Activated naive CD8-positive, alpha-beta T cell treated with anti-CD3 and anti-CD28 coated beads, Interleukin-2, amount 10 ng/mL, durations not matched to agents 7 days and 5 days (primary cell): Measurements from ENCODE around the gene SELENOT. TPM values are rescaled to one million over a fixed set of nuclear protein-coding genes. Genes with fewer than 3 reads are reported as not detected.
"Not testable (repeated sequence)": the region's sequence is repeated elsewhere in the genome, so short reads cannot be mapped to it uniquely, and the experiment has no call there.

Experiments used
- ATAC-seq: fragments of 150-1000 bp; cut with Tn5 transposase; one replicate; pipeline ENCODE4 v1.10.0; 2021; ENCODE audit warnings: low read depth, moderate library complexity
- POLR2A ChIA-PET: fragments of 350-600 bp; sonication (Branson Sonifier 250); formaldehyde crosslinking; loops from one replicate; lab custom pipeline; 2021; ENCODE audit warnings: antibody characterized with exemption; lab: Charles Lee
- DNase-seq: peaks from one replicate; pipeline ENCODE4 v3.0.0; 2021
- H3K27ac Mint-ChIP-seq: one replicate; pipeline ENCODE4 v1.8.0; 2022; ENCODE audit warnings: mild to moderate bottlenecking, mixed read lengths
- H3K27me3 Mint-ChIP-seq: one replicate; pipeline ENCODE4 v1.8.0; 2022; ENCODE audit warnings: mild to moderate bottlenecking, moderate library complexity, mixed read lengths
- H3K36me3 Mint-ChIP-seq: one replicate; pipeline ENCODE4 v1.8.0; 2021; ENCODE audit warnings: mild to moderate bottlenecking, mixed read lengths
- H3K4me1 Mint-ChIP-seq: one replicate; pipeline ENCODE4 v1.8.0; 2021; ENCODE audit warnings: mixed read lengths
- H3K4me3 Mint-ChIP-seq: one replicate; pipeline ENCODE4 v1.8.0; 2022; ENCODE audit warnings: mild to moderate bottlenecking, moderate library complexity, mixed read lengths
- H3K9me3 Mint-ChIP-seq: one replicate; pipeline ENCODE4 v1.8.0; 2021; ENCODE audit warnings: mixed read lengths
- total RNA-seq, 2 experiments: library from RNA; stranded (reverse); gene quantifications; one replicate each; pipeline ENCODE4 v1.2.3, GENCODE V29; 2021

SELENOT gene
- total RNA-seq, 2 experiments from 2014 or later = 92.5 to 94.2 TPM

- Mint-ChIP-seq H3K36me3 (peaks cover 14% of the 10 kb centered on the region), H3K27me3 (no peaks in the 10 kb centered on the region), H3K4me3 (no peak overlapping the region), H3K4me1 (peaks cover 5% of the 10 kb centered on the region), H3K27ac (no peak overlapping the region), H3K9me3 (no peaks in the 10 kb centered on the region)
- ATAC-seq = no peak
- POLR2A ChIA-PET = interaction anchor here (1.4 to 2.6 kb wide), 2 partner anchors 9 to 48 kb away, joined by 3 to 8 read pairs; partner anchors contain the start of genes EIF2A, SELENOT and SERP1
- no peak for DNase-seq
Measured at GRCh38 chr3:150594150-150594549, 9.0 kb upstream of the SELENOT start.

GRCh38 chr3:150597646-150598045 is 5.5 kb upstream of the SELENOT start:
- H3K27me3 Mint-ChIP-seq = no peaks in the 10 kb centered on the region
- no peak overlapping the region for H3K4me3 Mint-ChIP-seq
- peaks cover 21% of the 10 kb centered on the region for H3K4me1 Mint-ChIP-seq
- no peaks in the 10 kb centered on the region for H3K9me3 Mint-ChIP-seq
- no peak overlapping the region for H3K27ac Mint-ChIP-seq
- ATAC-seq (no peak), DNase-seq (no peak)
- H3K36me3 Mint-ChIP-seq = peaks cover 22% of the 10 kb centered on the region
- POLR2A ChIA-PET = no interaction called here

GRCh38 chr3:150599611-150600297 is 3.4 kb upstream of the SELENOT start:
- Mint-ChIP-seq H3K27ac (no peak overlapping the region), H3K4me1 (peaks cover 21% of the 10 kb centered on the region), H3K36me3 (peaks cover 20% of the 10 kb centered on the region), H3K4me3 (no peak overlapping the region), H3K9me3 (no peaks in the 10 kb centered on the region), H3K27me3 (no peaks in the 10 kb centered on the region)
- POLR2A ChIA-PET = no interaction called here
- no peak for DNase-seq
- no peak for ATAC-seq

- Mint-ChIP-seq H3K4me1 (peaks cover 26% of the 10 kb centered on the region), H3K36me3 (peaks cover 24% of the 10 kb centered on the region), H3K4me3 (peak overlapping the region; percentile 85)
- ATAC-seq, H3K27me3 Mint-ChIP-seq, H3K9me3 Mint-ChIP-seq, DNase-seq, POLR2A ChIA-PET, H3K27ac Mint-ChIP-seq: not testable (repeated sequence)
Measured at GRCh38 chr3:150600647-150601530, 2.2 kb upstream of the SELENOT start.

- H3K4me3 Mint-ChIP-seq = peak overlapping the region; percentile 88
- H3K27me3 Mint-ChIP-seq = no peaks in the 10 kb centered on the region
- H3K36me3 Mint-ChIP-seq = peaks cover 32% of the 10 kb centered on the region
- H3K9me3 Mint-ChIP-seq = no peaks in the 10 kb centered on the region
- POLR2A ChIA-PET = interaction anchor here (0.6 to 3.5 kb wide), 28 partner anchors 9 to 194 kb away, joined by 3 to 51 read pairs (median 4); partner anchors contain the start of genes EIF2A, ERICH6, SERP1 and SIAH2
- DNase-seq = no peak
- peak overlapping the region; percentile 92 for H3K27ac Mint-ChIP-seq
- peak; percentile 30 for ATAC-seq
- H3K4me1 Mint-ChIP-seq = peaks cover 42% of the 10 kb centered on the region
Measured at GRCh38 chr3:150602426-150603152, 532 bp upstream of the SELENOT start.

GRCh38 chr3:150603980-150604319 is 829 bp downstream of the SELENOT start:
- peaks cover 49% of the 10 kb centered on the region for H3K4me1 Mint-ChIP-seq
- DNase-seq = no peak
- no peaks in the 10 kb centered on the region for H3K27me3 Mint-ChIP-seq
- no peak for ATAC-seq
- H3K36me3 Mint-ChIP-seq = peaks cover 34% of the 10 kb centered on the region
- H3K27ac Mint-ChIP-seq = peak overlapping the region; percentile 92
- POLR2A ChIA-PET = interaction anchor here (0.9 to 3.5 kb wide), 6 partner anchors 35 to 195 kb away, joined by 4 to 51 read pairs (median 10); partner anchors contain the start of genes EIF2A, ERICH6, SERP1 and SIAH2
- H3K9me3 Mint-ChIP-seq = no peaks in the 10 kb centered on the region
- H3K4me3 Mint-ChIP-seq = peak overlapping the region; percentile 88

- H3K9me3 Mint-ChIP-seq = no peaks in the 10 kb centered on the region
- peaks cover 31% of the 10 kb centered on the region for H3K36me3 Mint-ChIP-seq
- H3K27me3 Mint-ChIP-seq = no peaks in the 10 kb centered on the region
- ATAC-seq = no peak
- H3K27ac Mint-ChIP-seq = peak overlapping the region; percentile 50
- no peak for DNase-seq
- POLR2A ChIA-PET = interaction anchor here (0.6 to 1.9 kb wide), 8 partner anchors 14 to 157 kb away, joined by 3 to 11 read pairs (median 4); partner anchors contain the start of genes EIF2A, ERICH6, SERP1 and SIAH2
- peaks cover 56% of the 10 kb centered on the region for H3K4me1 Mint-ChIP-seq
- H3K4me3 Mint-ChIP-seq = peak overlapping the region; percentile 59
Measured at GRCh38 chr3:150605998-150606641, 3.0 kb downstream of the SELENOT start.

GRCh38 chr3:150607267-150608065 is 4.3 kb downstream of the SELENOT start:
- DNase-seq = no peak
- H3K4me1 Mint-ChIP-seq = peaks cover 46% of the 10 kb centered on the region
- peaks cover 33% of the 10 kb centered on the region for H3K36me3 Mint-ChIP-seq
- no peaks in the 10 kb centered on the region for H3K27me3 Mint-ChIP-seq
- POLR2A ChIA-PET = interaction anchor here (1.3 kb wide), 1 partner anchor 154 kb away, joined by 3 read pairs; no protein-coding TSS in a partner anchor
- no peak for ATAC-seq
- H3K4me3 Mint-ChIP-seq = no peak overlapping the region
- H3K9me3 Mint-ChIP-seq = no peaks in the 10 kb centered on the region
- H3K27ac Mint-ChIP-seq = no peak overlapping the region

GRCh38 chr3:150609988-150610387 is 6.9 kb downstream of the SELENOT start:
- ATAC-seq (no peak), DNase-seq (no peak)
- Mint-ChIP-seq H3K4me1 (peaks cover 64% of the 10 kb centered on the region), H3K36me3 (peaks cover 48% of the 10 kb centered on the region), H3K27me3 (no peaks in the 10 kb centered on the region), H3K9me3 (no peaks in the 10 kb centered on the region), H3K27ac (no peak overlapping the region), H3K4me3 (peak overlapping the region; percentile 30)
- POLR2A ChIA-PET = no interaction called here

- no peaks in the 10 kb centered on the region for H3K9me3 Mint-ChIP-seq
- POLR2A ChIA-PET = interaction anchor here (0.5 to 0.9 kb wide), 2 partner anchors 9 to 1479 kb away, joined by 3 read pairs; no protein-coding TSS in a partner anchor
- H3K4me1 Mint-ChIP-seq = peaks cover 60% of the 10 kb centered on the region
- peaks cover 48% of the 10 kb centered on the region for H3K36me3 Mint-ChIP-seq
- no peak overlapping the region for H3K27ac Mint-ChIP-seq
- ATAC-seq = no peak
- H3K4me3 Mint-ChIP-seq = no peak overlapping the region
- no peak for DNase-seq
- H3K27me3 Mint-ChIP-seq = no peaks in the 10 kb centered on the region
Measured at GRCh38 chr3:150610785-150611184, 7.7 kb downstream of the SELENOT start.

- no peak for DNase-seq
- Mint-ChIP-seq H3K36me3 (peaks cover 42% of the 10 kb centered on the region), H3K27ac (no peak overlapping the region), H3K4me1 (peaks cover 52% of the 10 kb centered on the region), H3K4me3 (no peak overlapping the region), H3K27me3 (no peaks in the 10 kb centered on the region), H3K9me3 (no peaks in the 10 kb centered on the region)
- no peak for ATAC-seq
- POLR2A ChIA-PET = interaction anchor here (1.1 to 1.2 kb wide), 2 partner anchors 9 to 65 kb away, joined by 3 to 4 read pairs; partner anchors contain the start of gene SERP1
Measured at GRCh38 chr3:150611666-150612065, 8.5 kb downstream of the SELENOT start.

GRCh38 chr3:150612494-150612893 is 9.4 kb downstream of the SELENOT start:
- H3K9me3 Mint-ChIP-seq = no peaks in the 10 kb centered on the region
- H3K4me3 Mint-ChIP-seq = no peak overlapping the region
- H3K4me1 Mint-ChIP-seq = peaks cover 46% of the 10 kb centered on the region
- no peak for ATAC-seq
- H3K27me3 Mint-ChIP-seq = no peaks in the 10 kb centered on the region
- POLR2A ChIA-PET = interaction anchor here (1.2 kb wide), 1 partner anchor 66 kb away, joined by 4 read pairs; the partner anchor contains the start of gene SERP1
- H3K27ac Mint-ChIP-seq = no peak overlapping the region
- DNase-seq = no peak
- H3K36me3 Mint-ChIP-seq = peaks cover 39% of the 10 kb centered on the region
